ENCODE measurements around the gene HRH3.

DNA sequence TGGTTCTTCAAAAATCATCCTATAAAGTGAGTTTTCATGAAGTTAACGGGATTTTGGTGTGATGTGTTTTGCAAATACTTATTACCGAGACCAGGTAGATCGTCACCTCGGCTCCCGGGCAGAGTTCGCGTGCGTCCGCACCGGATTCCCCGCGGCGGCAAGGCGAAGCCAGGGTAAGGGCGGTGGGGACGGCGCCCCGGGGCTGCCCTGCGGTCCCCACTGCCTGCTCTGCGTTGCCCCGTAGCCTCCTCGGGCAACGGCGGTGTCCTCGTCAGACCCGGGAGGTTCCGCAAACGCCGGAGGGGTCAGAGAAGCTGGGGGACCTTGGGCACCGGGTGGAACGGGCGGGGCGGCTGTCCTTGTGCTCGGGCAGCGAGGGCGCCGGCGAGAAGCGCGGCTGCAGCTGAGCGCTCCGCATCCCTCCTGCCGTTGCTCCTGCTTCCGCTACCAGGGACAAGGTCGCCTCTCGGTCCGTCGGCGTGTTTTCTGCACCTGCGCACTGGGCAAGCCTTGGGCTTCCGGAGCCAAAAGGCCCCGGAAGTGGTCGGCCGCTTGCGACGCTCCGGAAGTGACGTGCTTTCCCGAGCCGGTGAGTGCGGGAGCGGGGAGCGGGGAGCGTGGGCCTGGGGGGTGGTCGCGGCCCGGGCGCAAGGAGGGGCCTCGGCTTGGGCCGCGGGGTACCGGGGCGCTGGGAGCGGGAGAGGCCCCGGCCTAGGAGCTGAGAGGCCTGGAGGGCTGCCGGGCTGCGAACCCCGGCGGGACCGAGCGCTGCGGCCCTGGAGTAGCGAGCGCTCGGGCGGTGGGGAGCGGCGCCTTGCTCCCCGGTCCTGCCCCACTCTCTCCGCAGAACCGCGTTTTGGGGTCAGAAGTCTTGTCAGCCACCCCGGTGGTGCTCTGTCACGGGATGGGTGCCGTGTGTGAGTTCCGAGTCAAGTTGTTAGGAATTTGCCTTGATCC, 37.3 kb downstream of the HRH3 start, which contains the start of gene MTG2:
- peak; percentile 89 to 93 for TF ChIP-seq POLR2A (IDR thresholded peaks at IDR 0.05)
- TF ChIP-seq, protein P1, sequence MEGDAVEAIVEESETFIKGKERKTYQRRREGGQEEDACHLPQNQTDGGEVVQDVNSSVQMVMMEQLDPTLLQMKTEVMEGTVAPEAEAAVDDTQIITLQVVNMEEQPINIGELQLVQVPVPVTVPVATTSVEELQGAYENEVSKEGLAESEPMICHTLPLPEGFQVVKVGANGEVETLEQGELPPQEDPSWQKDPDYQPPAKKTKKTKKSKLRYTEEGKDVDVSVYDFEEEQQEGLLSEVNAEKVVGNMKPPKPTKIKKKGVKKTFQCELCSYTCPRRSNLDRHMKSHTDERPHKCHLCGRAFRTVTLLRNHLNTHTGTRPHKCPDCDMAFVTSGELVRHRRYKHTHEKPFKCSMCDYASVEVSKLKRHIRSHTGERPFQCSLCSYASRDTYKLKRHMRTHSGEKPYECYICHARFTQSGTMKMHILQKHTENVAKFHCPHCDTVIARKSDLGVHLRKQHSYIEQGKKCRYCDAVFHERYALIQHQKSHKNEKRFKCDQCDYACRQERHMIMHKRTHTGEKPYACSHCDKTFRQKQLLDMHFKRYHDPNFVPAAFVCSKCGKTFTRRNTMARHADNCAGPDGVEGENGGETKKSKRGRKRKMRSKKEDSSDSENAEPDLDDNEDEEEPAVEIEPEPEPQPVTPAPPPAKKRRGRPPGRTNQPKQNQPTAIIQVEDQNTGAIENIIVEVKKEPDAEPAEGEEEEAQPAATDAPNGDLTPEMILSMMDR (IDR thresholded peaks at IDR 0.05 in 4 of 5, conservative IDR thresholded peaks at IDR 0.05 in 1 of 5) = peak in 3 of 5 experiments; percentile 14 to 25 (median 15)

Measured in gastrocnemius medialis (tissue), 4 donors.